ENCODE data around the gene CHKA. TPM values are rescaled to one million over a fixed set of nuclear protein-coding genes. Genes with fewer than 3 reads are reported as not detected.

The CHKA gene
- total RNA-seq, 1 donor from 2014 or later = 17.9 TPM

GRCh38 chr11:68019486-68019885 lies 101.7 kb downstream of the CHKA start:
- no peak for TF ChIP-seq CTCF (conservative IDR thresholded peaks at IDR 0.05; ENCODE audit: low read depth, low read length)
- H3K4me3 ChIP-seq (ENCODE audit: low read depth, low read length) = no peak overlapping the region
- no peak for DNase-seq (ENCODE audit: low read depth)

- TF ChIP-seq CTCF (conservative IDR thresholded peaks at IDR 0.05; ENCODE audit: low read depth, low read length) = no peak
- DNase-seq (ENCODE audit: low read depth) = no peak
- no peak overlapping the region for H3K4me3 ChIP-seq (ENCODE audit: low read depth, low read length)
These were observed 102.4 kb downstream of the CHKA start for GRCh38 chr11:68018730-68019190.

GRCh38 chr11:68017980-68018729 lies 103.0 kb downstream of the CHKA start:
- no peak overlapping the region for H3K4me3 ChIP-seq (ENCODE audit: low read depth, low read length)
- no peak for DNase-seq (ENCODE audit: low read depth)
- TF ChIP-seq CTCF (conservative IDR thresholded peaks at IDR 0.05; ENCODE audit: low read depth, low read length) = no peak

GRCh38 chr11:68016904-68017817 lies 104.0 kb downstream of the CHKA start:
- DNase-seq (ENCODE audit: low read depth) = no peak
- H3K4me3 ChIP-seq (ENCODE audit: low read depth, low read length) = no peak overlapping the region
- TF ChIP-seq CTCF (conservative IDR thresholded peaks at IDR 0.05; ENCODE audit: low read depth, low read length) = no peak

- H3K4me3 ChIP-seq (ENCODE audit: low read depth, low read length) = no peak overlapping the region
- no peak for DNase-seq (ENCODE audit: low read depth)
- no peak for TF ChIP-seq CTCF (conservative IDR thresholded peaks at IDR 0.05; ENCODE audit: low read depth, low read length)
These were observed 104.9 kb downstream of the CHKA start for GRCh38 chr11:68016161-68016903.

- DNase-seq (ENCODE audit: low read depth) = no peak
- TF ChIP-seq CTCF (conservative IDR thresholded peaks at IDR 0.05; ENCODE audit: low read depth, low read length) = no peak
- H3K4me3 ChIP-seq (ENCODE audit: low read depth, low read length) = no peak overlapping the region
These were observed 105.7 kb downstream of the CHKA start for GRCh38 chr11:68015467-68015866.
